Bronchial epithelial cell (primary cell): Measurements from ENCODE around the gene C3. TPM values are rescaled to one million over a fixed set of nuclear protein-coding genes. Genes with fewer than 3 reads are reported as not detected.

ENCODE experiments used
- DNase-seq: peaks from one replicate; pipeline ENCODE4 v3.0.0-alpha.2; 2010; ENCODE audit warnings: low read depth
- FAIRE-seq: peaks from 2 replicates; lab custom pipeline; 2011; peaks lifted over from hg19 to GRCh38; lab: Jason Lieb, UNC
- H3K27me3 ChIP-seq: 2 replicates; pipeline ENCODE4 v1.5.1; 2011; ENCODE audit warnings: low read length; ENCODE audit not compliant: control insufficient read depth, insufficient read depth
- H3K36me3 ChIP-seq: 2 replicates; pipeline ENCODE4 v1.5.1; 2011; ENCODE audit warnings: low read length; ENCODE audit not compliant: control insufficient read depth, insufficient read depth
- H3K4me3 ChIP-seq: 2 replicates; pipeline ENCODE4 v1.5.1; 2011; ENCODE audit warnings: mild to moderate bottlenecking, low read depth, low read length, control low read depth
- CTCF ChIP-seq: IDR thresholded peaks from 2 replicates; pipeline ENCODE4 v1.5.1; 2011; ENCODE audit warnings: mild to moderate bottlenecking, moderate library complexity, low read length, control low read depth, inconsistent platforms; ENCODE audit not compliant: insufficient read depth, severe bottlenecking
- total RNA-seq: library from RNA; depleted of rRNA; stranded (reverse); fragments of >200 nt; gene quantifications from 2 replicates; pipeline ENCODE4 v1.2.1, GENCODE V29; 2014

C3 gene
- total RNA-seq, 1 donor from 2014 or later: 1.3 TPM

DNA sequence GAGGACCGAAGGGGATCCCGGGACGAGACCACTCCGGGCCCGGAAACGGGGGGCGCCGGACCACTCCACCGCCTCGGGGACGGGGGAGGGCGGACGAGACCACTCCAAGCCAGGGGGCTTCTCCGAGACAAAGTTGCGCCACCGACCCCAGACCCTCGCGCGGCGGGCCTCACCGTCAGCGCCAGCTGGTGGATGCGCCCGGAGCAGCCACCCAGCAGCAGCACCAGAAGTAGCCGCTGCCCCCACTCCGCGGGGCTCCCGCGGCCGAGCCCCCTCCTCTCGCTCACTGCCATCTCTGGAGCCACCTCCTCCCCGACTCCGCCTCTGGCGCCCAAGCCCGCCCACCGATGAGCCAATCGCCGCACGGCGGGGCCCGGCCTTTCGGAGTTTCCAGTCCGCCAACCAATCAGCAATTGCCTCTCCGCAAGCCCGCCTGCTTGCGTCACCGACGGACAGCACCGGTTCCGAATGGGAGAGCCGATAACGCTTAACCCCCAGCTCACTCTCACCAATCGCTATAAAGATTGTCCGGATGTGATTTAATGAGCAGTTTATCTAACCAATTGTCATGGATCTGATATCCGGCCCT is 16.9 kb upstream of the C3 start, which contains the start of gene GPR108:
Gene GPR108, minus strand, starts transcription at position 297 of the 589 bp plus-strand sequence. Its CDS starts 4 bp downstream, at position 293.
- H3K4me3 ChIP-seq: peak within 1 kb of the TSS; percentile 78
- FAIRE-seq (peak; percentile 98), DNase-seq (peak; percentile 100)
- no peaks in the 10 kb centered on the region for H3K27me3 ChIP-seq
- peaks cover 16% of the 10 kb centered on the region for H3K36me3 ChIP-seq
- no peak for TF ChIP-seq CTCF

- H3K36me3 ChIP-seq: peaks cover 21% of the 10 kb centered on the region
- DNase-seq: no peak
These were observed 16.4 kb upstream of the C3 start for GRCh38 chr19:6736917-6737283.

DNA sequence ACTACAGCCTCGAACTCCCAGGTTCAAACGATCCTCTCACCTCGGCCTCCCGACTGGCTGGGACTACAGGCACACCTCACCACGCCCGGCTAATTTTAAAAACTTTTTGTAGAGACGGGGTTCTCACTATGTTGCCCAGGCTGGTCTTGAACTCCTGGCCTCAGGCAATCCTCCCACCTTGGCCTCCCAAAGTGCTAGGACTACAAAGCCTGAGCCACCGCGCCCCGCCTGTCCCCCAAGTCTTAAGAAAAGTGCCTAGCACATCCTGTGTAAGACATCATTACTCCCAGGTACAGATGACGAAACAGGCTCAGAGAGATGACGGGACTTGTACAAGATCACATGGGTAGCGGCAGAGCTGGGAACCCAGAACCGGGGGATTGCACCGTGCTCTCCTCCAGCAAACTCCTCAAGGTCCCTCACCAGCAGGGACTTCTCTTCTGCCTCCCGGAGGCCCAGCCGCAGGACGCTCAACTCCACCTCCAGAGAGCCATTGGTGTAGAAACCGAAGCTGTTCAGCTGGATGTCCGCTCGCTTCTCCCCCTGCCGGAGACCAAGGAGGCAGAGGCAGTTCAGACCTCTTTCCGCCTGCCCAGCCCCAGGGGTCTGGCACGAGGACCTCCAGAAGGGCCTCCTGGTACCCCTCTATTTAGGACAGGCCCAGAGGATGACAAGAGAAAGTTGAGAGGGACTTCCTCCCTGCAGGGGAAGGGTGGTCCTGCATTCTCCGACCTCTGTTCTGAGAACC is 15.9 kb upstream of the C3 start:
- TF ChIP-seq CTCF: peak; percentile 78
- DNase-seq (peak; percentile 85), FAIRE-seq (no peak)
- Histone ChIP-seq H3K27me3 (no peaks in the 10 kb centered on the region), H3K36me3 (peaks cover 23% of the 10 kb centered on the region), H3K4me3 (peak overlapping the region; percentile 78)

More at GRCh38 chr19:6736917-6737283, 16.4 kb upstream of the C3 start:
- FAIRE-seq: no peak
- H3K27me3 ChIP-seq: no peaks in the 10 kb centered on the region
- H3K4me3 ChIP-seq: peak overlapping the region; percentile 78
- TF ChIP-seq CTCF: no peak

DNA sequence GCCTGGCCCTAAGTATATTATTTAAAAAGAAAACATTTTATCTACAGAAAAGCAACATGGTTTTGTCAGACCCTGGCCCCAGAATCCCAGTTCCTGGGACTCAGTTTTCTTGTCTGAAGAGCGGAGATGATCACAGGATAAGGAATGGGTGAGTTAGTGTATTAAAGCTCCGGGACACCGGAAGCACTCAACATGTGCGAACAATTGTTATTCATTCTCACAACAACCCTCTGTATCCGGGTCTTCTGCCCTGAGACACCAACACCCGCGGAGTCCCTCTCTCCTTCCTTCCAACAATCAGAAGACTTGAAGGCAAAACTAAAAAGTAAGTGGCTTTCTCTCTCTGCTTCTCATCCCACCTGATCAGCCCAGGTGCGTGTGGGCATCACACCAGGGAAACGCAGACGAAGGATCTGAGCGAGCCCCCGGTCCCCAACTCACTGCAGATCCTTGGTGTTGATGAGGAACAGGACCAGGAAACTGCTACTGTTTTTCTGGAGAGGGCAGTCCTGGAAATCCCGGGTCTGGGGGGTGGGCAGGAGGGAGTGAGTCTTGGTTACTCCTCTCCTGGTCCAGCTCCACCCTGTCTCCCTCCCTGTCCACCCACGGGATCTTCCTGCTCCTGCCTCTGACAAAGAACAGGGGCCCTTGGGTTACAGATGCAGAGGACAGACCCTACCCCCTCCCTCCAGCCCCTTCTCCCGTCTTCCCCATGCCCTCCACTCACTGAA is 14.9 kb upstream of the C3 start:
- FAIRE-seq: no peak
- Histone ChIP-seq H3K4me3 (no peak overlapping the region), H3K36me3 (peaks cover 20% of the 10 kb centered on the region), H3K27me3 (no peaks in the 10 kb centered on the region)
- no peak for TF ChIP-seq CTCF
- DNase-seq: no peak

- no peak for TF ChIP-seq CTCF
- no peaks in the 10 kb centered on the region for H3K27me3 ChIP-seq
- no peak overlapping the region for H3K4me3 ChIP-seq
- FAIRE-seq: no peak
- H3K36me3 ChIP-seq: peaks cover 20% of the 10 kb centered on the region
- DNase-seq: no peak
These were observed 13.7 kb upstream of the C3 start for GRCh38 chr19:6734096-6734696.
